PC-9 (cell line): ENCODE measurements around the gene PSMB3. TPM values are rescaled to one million over a fixed set of nuclear protein-coding genes. Genes with fewer than 3 reads are reported as not detected.

ENCODE experiments used
- BruUV-seq: library from RNA; stranded (reverse); fragments of 400-500 nt; replicated peaks from 2 replicates; lab custom pipeline; 2021; lab: Mats Ljungman, UMichigan
- CTCF ChIA-PET: fragments of 300-600 bp; sonication (Branson Sonifier 250); formaldehyde crosslinking; loops from one replicate; lab custom pipeline; 2022; ENCODE audit warnings: antibody characterized with exemption; lab: Charles Lee
- POLR2A ChIA-PET: fragments of 300-600 bp; sonication (Branson Sonifier 250); formaldehyde crosslinking; loops from one replicate; lab custom pipeline; 2022; ENCODE audit warnings: antibody characterized with exemption; ENCODE audit not compliant: unreplicated experiment; lab: Charles Lee
- DNase-seq, 2 experiments: peaks; one replicate each; pipeline versions ENCODE4 v3.0.0 to v3.0.0-alpha.2; 2015 to 2022; ENCODE audit warnings: mixed read lengths in 1 of 2
- H2AFZ ChIP-seq: fragments of 200-600 bp; sonication (generic); 2 replicates; pipeline ENCODE4 v1.8.1; 2017; ENCODE audit warnings: antibody characterized with exemption
- H3F3A ChIP-seq: fragments of 200-600 bp; sonication (generic); 2 replicates; pipeline ENCODE4 v1.8.1; 2017; ENCODE audit warnings: antibody characterized with exemption, mild to moderate bottlenecking, low read depth; ENCODE audit not compliant: insufficient read depth
- H3K27ac ChIP-seq: fragments of 200-600 bp; sonication (generic); 2 replicates; pipeline ENCODE4 v1.6.1; 2016; ENCODE audit warnings: mixed run types
- H3K27me3 ChIP-seq: fragments of 200-600 bp; sonication (generic); 2 replicates; pipeline ENCODE4 v1.6.1; 2016; ENCODE audit warnings: low read depth, mixed run types; ENCODE audit not compliant: insufficient read depth
- H3K36me3 ChIP-seq: fragments of 200-600 bp; sonication (generic); 2 replicates; pipeline ENCODE4 v1.6.1; 2016; ENCODE audit warnings: low read depth, mixed run types
- H3K4me1 ChIP-seq: fragments of 200-600 bp; sonication (generic); replicated peaks from 2 replicates; pipeline ENCODE4 v1.6.1; 2016; ENCODE audit warnings: mixed run types; ENCODE audit not compliant: insufficient read depth
- H3K4me2 ChIP-seq: fragments of 200-600 bp; sonication (generic); 2 replicates; pipeline ENCODE4 v1.6.1; 2017; ENCODE audit warnings: mixed run types
- H3K4me3 ChIP-seq: fragments of 200-600 bp; sonication (generic); 2 replicates; pipeline ENCODE4 v1.6.1; 2016; ENCODE audit warnings: mixed run types
- H3K79me2 ChIP-seq: fragments of 200-600 bp; sonication (generic); 2 replicates; pipeline ENCODE4 v1.6.1; 2017; ENCODE audit warnings: low read depth, mixed run types
- H3K9me2 ChIP-seq: fragments of 200-600 bp; sonication (generic); 2 replicates; pipeline ENCODE4 v1.8.1; 2017; ENCODE audit warnings: mild to moderate bottlenecking; ENCODE audit not compliant: insufficient read depth
- H3K9me3 ChIP-seq: fragments of 200-600 bp; sonication (generic); 2 replicates; pipeline ENCODE4 v1.8.1; 2016; ENCODE audit warnings: low read depth; ENCODE audit not compliant: insufficient read depth
- H4K20me1 ChIP-seq: fragments of 200-600 bp; sonication (generic); 2 replicates; pipeline ENCODE4 v1.8.1; 2017; ENCODE audit not compliant: insufficient read depth
- CTCF ChIP-seq: fragments of 200-600 bp; sonication (generic); conservative IDR thresholded peaks from 2 replicates; pipeline ENCODE4 v1.6.1; 2017; ENCODE audit warnings: mixed run types, antibody characterized with exemption, mild to moderate bottlenecking, moderate library complexity
- EZH2 ChIP-seq: fragments of 200-600 bp; sonication (generic); IDR thresholded peaks from 2 replicates; pipeline ENCODE4 v1.8.0; 2017; ENCODE audit warnings: antibody characterized with exemption, low read depth
- intact Hi-C: fragments of 100-400 bp; cut with micrococcal nuclease; formaldehyde crosslinking; loops from one replicate; pipeline ENCODE4 v1.10.0; 2022; ENCODE audit not compliant: unreplicated experiment
- total RNA-seq: library from RNA; stranded (reverse); gene quantifications from 2 replicates; pipeline ENCODE4 v1.2.3, GENCODE V29; 2021

The PSMB3 gene
- total RNA-seq, 1 experiment from 2014 or later, result 262 TPM

GRCh38 chr17:38733982-38734973, 18.3 kb upstream of the PSMB3 start:
- ChIA-PET POLR2A (interaction anchor here (0.6 kb wide), 1 partner anchor 111 kb away, joined by 5 read pairs; no protein-coding TSS in a partner anchor), CTCF (interaction anchor here (0.6 to 1.4 kb wide), 5 partner anchors 10 to 1388 kb away, joined by 3 to 10 read pairs (median 8); no protein-coding TSS in a partner anchor)
- peaks cover 11% of the 10 kb centered on the region for H3K4me1 ChIP-seq
- peaks cover 21% of the 10 kb centered on the region for H3K79me2 ChIP-seq
- no peak for DNase-seq
- peak; percentile 40; the same call in 1 of the 2 replicates for TF ChIP-seq CTCF
- no peak for TF ChIP-seq EZH2
- peaks cover 55% of the 10 kb centered on the region for H3F3A ChIP-seq
- peaks cover 23% of the 10 kb centered on the region; the same call in 1 of the 2 replicates for H4K20me1 ChIP-seq
- H3K36me3 ChIP-seq, result peaks cover 9% of the 10 kb centered on the region; the same call in 1 of the 2 replicates
- H3K4me2 ChIP-seq, result no peak overlapping the region
- no peaks in the 10 kb centered on the region for H3K9me3 ChIP-seq
- no peaks in the 10 kb centered on the region for H3K27me3 ChIP-seq
- no peak overlapping the region for H2AFZ ChIP-seq
- no peak overlapping the region for H3K4me3 ChIP-seq
- intact Hi-C loops, result loop anchor here (1.0 kb wide), 1 partner anchor 57 kb away; no protein-coding TSS in a partner anchor
- no peak overlapping the region for H3K27ac ChIP-seq
- no TSS peak for BruUV-seq
- H3K9me2 ChIP-seq, result no peaks in the 10 kb centered on the region

GRCh38 chr17:38735161-38735997, 17.2 kb upstream of the PSMB3 start:
- H3K27ac ChIP-seq, result no peak overlapping the region
- peaks cover 11% of the 10 kb centered on the region for H3K4me1 ChIP-seq
- no peaks in the 10 kb centered on the region for H3K9me3 ChIP-seq
- H3F3A ChIP-seq, result peaks cover 49% of the 10 kb centered on the region
- H3K36me3 ChIP-seq, result peaks cover 9% of the 10 kb centered on the region; the same call in 1 of the 2 replicates
- peaks cover 21% of the 10 kb centered on the region for H3K79me2 ChIP-seq
- H3K4me2 ChIP-seq, result no peak overlapping the region
- CTCF ChIA-PET, result interaction anchor here (0.5 to 1.4 kb wide), 3 partner anchors 42 to 232 kb away, joined by 4 to 11 read pairs (median 10); partner anchors contain the start of gene FBXO47
- peaks cover 23% of the 10 kb centered on the region; the same call in 1 of the 2 replicates for H4K20me1 ChIP-seq
- intact Hi-C loops, result no loop called here
- no peak for DNase-seq
- TF ChIP-seq CTCF (peak; percentile 98), EZH2 (no peak)
- BruUV-seq, result TSS peak; percentile 80
- no peaks in the 10 kb centered on the region for H3K9me2 ChIP-seq
- POLR2A ChIA-PET, result no interaction called here
- no peak overlapping the region for H2AFZ ChIP-seq
- H3K27me3 ChIP-seq, result no peaks in the 10 kb centered on the region
- no peak overlapping the region for H3K4me3 ChIP-seq
